GM21360 (cell line): ENCODE data around the gene ZDHHC1.

ENCODE experiments used
- ATAC-seq: cut with Tn5 transposase; IDR thresholded peaks from one replicate; pipeline ENCODE4 v1.9.1; 2021; ENCODE audit warnings: mild to moderate bottlenecking, moderate library complexity; ENCODE audit not compliant: unreplicated experiment

ZDHHC1 gene

GRCh38 chr16:67415872-67416793 lies at the start of gene ZDHHC1:
Gene ZDHHC1, minus strand, starts transcription at chr16:67416477. Its CDS starts 8,702 bp downstream, at chr16:67407775.
- peak; percentile 52 for ATAC-seq

- no peak for ATAC-seq
These were observed 48.3 kb upstream of the ZDHHC1 start for GRCh38 chr16:67464565-67464964.

DNA sequence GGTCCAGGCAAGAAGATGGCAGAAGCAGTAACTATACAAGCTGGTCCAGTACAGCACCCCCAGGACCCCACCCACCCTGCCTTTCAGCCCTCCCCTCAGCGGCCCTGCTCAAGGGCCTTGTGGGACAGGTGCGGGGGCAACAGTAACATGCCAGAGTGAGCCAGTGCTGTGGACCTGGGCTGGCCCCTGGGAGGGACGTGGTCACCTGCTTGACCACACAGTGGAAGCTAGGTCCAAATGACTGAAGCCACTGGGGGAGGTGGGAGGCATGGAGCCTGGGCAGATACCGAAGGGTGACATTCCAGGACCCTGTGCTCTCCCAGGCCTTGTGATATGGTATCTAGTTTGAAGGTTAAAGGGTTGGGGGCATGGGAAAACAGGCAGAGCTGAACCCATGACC lies 47.4 kb upstream of the ZDHHC1 start:
- no peak for ATAC-seq

DNA sequence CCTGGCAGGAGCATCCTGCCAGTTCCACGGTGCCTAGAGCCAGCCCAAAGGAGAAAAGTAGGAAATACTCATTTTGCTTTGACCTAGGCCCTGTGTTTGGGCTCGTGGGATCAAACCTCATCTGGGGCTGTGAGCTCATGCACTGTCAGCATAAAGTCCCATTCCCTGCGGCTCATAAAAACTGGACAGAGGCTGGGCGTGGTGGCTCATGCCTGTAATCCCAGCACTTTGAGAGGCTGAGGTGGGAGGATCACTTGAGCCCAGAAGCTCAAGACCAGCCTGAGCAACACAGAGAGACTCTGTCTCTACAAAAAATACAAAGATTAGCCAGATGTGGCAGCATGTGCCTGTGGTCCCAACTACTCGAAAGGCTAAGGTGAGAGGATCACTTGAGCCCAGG lies 46.8 kb upstream of the ZDHHC1 start:
- no peak for ATAC-seq

DNA sequence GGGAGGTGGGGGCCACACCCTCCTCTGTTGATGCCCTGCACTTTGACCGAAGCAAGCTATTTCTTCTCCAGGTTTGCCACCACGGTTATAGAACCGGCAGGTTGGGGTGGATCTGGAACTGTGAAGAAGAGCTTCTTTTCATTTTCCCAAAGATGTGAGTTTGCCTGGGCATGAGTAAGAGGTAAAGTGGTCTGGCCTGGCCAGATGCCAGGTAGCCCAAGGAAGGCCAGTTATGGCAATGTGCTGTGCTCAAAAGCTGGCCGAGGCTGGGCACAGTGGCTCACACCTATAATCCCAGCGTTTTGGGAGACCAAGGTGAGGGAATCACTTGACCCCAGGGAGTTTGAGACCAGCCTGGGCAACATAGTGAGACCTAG lies 46.0 kb upstream of the ZDHHC1 start:
- ATAC-seq = no peak

DNA sequence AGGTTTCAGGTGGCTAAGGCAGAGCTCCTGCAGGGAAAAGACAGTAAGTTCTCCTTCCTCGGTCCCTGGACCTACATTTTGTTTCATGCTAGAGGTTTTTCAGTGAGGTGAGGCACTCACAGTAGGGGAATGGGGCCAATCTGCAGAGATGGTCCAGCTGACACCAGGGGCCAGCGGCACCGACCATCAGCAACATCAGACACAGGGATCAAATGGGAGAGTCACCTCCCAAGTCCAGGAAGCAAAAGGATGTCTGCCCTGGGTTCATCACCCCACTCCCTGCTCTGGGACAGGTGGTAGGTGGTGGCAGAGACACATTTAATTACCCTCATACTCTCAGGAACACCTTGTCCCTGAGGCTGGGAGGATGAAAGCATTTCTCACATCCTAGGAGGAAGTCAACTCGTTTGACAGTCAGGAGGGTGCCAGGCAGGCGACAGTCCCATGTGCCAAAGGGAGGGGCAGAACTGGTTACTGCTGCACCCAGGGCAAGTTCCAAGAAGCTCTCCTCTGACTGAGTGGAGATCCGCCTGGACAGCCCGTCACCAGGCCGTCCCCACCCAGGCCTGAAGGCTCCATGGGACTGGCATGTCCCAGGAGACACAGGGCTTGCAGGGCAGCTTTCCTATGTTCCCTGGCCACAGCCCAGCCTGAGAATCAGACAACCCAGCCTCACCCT lies 45.5 kb upstream of the ZDHHC1 start:
- ATAC-seq = no peak

GRCh38 chr16:67460961-67461360 lies 44.7 kb upstream of the ZDHHC1 start:
- ATAC-seq = no peak

DNA sequence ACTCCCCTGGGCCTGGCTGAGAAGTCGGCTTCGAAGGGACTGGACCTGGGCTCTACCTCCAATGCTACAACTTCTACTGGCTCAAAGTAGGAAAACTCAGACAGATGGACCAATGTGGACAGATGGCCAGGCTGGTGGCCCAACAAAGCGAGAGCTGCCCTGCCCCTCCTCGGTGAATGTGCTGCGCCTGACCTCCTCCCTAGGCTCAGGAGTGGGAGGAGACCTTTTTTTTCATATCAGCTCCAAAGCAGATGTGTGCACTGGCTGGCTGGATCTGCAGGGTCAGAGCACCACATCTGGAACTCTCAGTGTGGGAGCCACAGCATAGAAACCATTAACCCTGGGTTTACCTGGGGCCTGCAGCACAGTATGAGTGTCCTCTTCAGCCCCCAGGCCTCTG lies 43.9 kb upstream of the ZDHHC1 start:
- no peak for ATAC-seq

DNA sequence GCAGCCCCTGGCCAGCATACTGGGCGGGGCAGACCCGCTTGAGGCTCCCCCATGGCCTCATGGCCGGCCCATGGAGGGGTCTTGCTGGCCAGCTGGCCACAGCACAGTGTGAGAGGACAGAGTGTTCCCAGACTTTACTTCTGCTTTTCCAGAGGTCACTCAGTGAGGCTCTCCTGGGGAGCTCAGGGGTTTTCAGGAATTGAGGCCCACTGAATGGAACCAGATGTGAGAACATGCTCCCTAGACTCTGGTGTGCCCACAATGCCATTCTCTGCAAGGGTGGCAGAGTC lies 43.5 kb upstream of the ZDHHC1 start:
- ATAC-seq = no peak

GRCh38 chr16:67459066-67459860 lies 43.0 kb upstream of the ZDHHC1 start:
- no peak for ATAC-seq

GRCh38 chr16:67458121-67458641 lies 41.9 kb upstream of the ZDHHC1 start:
- ATAC-seq = no peak

GRCh38 chr16:67457611-67458010 lies 41.3 kb upstream of the ZDHHC1 start:
- no peak for ATAC-seq

DNA sequence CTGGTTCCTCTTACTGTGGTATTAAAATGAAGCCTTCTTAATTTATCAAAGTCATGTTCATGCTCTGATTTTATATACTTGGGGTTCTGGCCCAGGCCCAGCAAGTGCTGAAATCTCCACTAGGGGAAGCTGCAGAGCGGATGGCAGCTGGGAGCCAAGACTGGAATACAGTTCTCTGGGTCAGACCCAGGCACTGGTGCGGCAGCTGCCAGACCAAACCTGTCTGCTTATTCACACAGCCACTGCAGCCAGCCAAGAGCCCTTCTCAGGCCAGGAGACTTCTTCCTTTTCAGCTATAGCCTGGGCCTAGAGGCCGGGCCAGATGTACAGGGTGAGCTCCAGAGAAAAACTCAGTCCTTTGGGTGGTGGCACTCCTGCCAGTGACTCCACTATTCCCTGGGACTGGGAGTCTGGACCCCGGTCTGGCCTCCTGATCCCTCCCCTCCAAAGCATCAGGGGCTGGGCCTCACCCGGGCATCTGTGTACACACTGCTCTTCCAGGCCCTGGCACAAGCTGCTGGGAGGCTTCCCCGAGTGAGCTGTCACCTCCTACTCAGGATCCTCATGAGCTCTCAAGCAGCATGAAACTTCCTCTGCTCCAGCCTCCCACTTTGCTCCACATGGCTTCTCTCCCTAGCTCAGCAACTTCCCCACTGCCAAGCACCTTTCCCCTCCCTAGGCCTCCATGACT lies 40.3 kb upstream of the ZDHHC1 start:
- no peak for ATAC-seq

DNA sequence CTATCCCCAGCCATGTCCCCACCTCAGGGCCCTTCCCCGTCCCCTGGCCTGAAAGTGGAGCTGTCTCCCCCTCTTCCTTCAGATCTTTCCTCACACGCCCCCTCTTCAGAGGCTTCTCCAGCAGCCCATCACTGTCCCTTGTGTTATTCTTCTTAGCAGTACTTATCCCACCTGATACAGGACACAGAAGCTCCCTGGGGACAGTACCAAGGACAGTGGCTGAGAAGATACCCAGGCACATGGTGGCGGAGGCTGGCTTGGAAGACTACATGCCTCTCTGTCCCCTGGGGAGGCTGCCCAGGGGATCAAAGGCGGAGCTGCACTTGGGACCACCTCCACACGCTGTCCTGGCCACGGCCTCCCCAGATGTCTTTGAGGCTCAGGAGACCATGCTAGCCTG lies 38.6 kb upstream of the ZDHHC1 start:
- ATAC-seq = no peak

DNA sequence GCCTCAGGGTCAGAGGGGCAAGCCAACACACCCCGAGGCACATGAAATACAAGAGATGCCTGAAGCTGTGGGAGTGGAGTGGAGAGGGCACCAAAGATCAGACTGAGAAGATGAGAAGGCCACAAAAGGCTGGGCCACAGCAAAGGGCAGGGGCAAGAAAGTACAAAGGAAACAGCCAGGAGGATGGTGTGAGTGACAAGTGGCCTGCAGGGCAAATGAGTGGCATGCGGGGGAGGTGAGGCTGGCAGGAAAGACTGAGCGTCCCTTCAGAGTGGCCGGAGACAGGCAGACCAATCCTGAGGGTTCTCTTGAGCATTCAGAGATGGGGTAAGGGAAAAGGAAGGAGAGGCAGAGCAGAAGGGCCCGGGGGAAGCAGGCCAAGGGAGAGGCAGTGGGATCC lies 37.8 kb upstream of the ZDHHC1 start:
- no peak for ATAC-seq

DNA sequence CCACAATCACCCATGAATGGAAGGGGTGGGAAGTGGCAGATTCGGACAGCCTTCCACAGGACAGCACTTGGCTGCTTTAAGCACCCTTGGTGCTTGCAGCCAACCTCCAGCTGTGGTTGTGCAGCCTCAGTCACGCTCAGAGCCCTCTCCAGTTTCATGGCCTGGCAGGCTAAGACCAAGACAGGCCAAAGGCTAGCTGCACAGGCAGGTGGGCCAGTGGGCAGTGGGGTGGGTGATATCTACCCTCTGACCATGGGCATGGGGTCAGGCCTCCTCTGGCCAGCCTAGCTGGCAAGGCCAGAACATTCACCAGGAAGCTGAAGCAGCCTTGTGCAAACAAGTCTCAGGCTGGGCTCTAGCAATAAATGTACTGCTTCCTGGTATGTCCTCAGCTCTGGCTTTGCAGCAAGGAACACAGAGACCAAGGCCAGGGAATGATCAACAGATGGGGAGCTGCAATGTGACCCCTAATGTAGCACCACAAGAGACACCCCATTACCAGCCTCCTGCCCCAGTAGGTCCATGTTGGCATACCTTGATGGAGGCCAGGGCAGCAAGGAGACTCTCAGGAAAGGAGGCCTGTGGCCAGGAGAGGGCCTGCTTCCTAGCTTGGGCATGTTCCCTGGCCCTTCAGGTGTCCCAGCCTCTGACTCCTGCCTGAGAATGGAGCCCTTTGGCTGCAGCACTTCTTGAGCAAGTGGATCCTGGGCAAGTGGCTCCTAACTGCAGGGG lies 35.6 kb upstream of the ZDHHC1 start:
- no peak for ATAC-seq

DNA sequence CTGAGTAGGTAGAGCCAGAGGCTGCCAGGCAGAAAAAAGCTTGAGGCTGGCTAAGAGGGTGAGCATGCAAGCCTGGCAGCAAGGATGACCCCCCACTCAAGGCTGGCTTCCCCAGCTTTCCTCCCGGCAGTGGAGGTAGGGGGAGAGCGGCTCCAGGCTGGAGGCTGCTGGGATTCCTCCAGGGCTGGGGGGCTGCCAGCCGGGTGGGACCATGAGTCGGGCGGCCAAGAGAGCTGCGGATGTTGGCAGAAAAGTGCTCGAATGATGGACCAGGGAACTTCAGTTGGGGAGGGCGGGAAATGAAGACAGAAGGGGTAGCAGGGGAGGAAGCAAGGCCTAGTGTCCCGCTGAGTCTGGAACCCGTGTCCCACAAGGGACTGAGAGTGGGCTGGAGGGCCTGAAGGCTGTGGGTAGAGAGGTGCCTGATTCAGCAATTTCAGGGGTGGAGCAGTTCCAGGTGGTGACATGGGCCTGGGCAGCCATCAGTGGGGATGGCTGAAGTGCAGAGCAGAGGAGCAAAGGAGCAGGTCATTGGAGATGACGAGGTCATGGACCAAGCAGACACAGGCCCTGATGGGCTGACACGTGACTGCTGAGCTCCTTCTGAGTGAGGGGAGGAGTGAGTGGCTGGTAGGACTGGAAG lies 34.9 kb upstream of the ZDHHC1 start:
- ATAC-seq = no peak

DNA sequence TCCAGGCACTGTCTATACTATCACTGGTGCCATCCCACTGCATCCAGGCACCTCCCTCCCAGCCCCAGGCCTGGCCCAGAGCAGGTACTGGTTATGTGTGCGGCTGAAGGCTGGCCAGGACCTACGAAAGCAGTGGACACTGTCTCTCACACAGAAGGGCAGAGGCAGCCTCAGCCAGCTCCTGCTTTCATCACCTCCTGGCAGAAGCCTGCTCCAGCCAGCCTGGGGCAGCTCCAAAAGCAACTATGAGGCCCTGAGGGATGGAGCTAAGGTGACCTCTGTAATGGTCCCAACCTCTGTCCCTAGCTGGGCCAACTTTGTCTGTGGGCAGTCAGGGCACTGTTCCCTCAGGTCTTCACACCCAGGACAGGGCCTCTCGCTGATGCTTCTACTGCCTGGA lies 33.5 kb upstream of the ZDHHC1 start:
- ATAC-seq = no peak

DNA sequence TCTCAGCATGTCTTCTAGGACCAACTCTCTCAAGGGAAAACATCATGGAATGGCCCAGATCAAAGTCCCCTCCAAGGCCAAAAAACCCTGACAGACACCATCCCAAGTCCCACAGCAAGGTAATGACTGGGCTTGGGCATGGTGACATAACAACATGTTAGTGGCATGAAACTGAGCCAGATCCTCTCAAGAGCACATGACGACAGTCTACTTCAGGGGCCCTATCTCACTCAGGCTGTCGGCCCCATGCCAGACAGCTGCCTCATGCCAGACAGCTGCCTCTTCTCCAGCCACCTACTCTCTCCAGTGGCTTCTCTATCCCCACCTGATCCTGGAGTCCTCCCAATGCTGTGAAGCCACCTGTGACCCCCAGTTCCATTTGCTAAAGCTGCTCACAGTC lies 33.1 kb upstream of the ZDHHC1 start:
- no peak for ATAC-seq

- ATAC-seq = no peak
These were observed 32.3 kb upstream of the ZDHHC1 start for GRCh38 chr16:67448580-67448979.
